NCI-H2196 (cell line): ENCODE measurements around the gene DMRTC2.

Source experiments
- DNase-seq: peaks from one replicate; lab custom pipeline; 2025; ENCODE audit not compliant: unreplicated experiment; lab: John Stamatoyannopoulos, UW

Gene DMRTC2

GRCh38 chr19:41845051-41845590, 279 bp downstream of the DMRTC2 start:
- no peak for DNase-seq

DNA sequence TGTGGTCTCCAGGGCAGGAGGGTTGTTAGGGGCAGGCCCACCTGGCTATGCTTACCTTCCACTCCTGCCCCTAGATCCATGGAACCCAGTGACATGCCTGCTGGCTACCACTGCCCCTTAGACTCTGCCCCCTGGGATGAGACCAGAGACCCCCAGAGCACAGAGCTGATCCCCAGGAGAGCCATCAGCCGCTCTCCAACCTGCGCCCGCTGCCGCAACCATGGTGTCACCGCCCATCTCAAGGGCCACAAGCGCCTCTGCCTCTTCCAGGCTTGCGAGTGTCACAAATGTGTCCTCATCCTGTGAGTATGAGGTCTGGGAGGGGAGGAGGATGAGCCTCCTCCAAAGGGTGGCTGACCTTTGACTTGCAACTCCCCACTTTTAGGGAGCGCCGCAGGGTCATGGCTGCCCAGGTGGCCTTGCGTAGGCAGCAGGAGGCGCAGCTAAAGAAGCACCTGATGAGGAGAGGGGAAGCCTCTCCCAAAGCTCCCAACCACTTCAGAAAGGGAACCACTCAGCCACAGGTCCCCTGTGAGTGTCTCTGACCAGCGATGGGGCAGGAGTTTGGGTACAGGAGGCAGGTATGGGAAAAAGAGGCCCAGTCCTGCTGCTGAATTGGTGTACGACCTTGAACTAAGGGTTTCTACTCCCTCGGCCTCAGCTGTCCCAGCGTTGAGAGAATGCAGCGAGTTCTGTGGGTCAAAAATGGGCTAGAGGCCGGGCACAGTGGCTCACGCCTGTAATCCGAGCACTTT, 2.7 kb downstream of the DMRTC2 start:
- no peak for DNase-seq

DNA sequence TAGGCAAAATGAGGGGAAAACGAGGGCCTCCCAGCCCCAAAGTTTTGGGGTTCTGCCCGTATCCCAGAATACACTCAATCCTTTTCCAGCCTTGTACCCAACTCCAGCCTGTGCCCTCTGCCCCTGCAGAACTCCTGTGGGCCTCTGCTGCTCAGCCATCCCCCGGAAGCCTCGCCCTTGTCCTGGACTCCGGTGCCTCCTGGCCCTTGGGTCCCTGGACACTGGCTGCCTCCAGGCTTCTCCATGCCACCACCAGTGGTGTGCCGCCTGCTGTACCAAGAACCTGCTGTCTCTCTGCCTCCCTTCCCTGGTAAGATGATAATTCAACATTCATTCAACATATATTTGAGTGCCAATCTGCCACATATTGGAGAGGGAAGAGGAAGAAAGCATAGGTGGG, 3.8 kb downstream of the DMRTC2 start:
- DNase-seq, result no peak

- DNase-seq, result no peak
Observed at GRCh38 chr19:41849067-41849466, 4.2 kb downstream of the DMRTC2 start.

DNA sequence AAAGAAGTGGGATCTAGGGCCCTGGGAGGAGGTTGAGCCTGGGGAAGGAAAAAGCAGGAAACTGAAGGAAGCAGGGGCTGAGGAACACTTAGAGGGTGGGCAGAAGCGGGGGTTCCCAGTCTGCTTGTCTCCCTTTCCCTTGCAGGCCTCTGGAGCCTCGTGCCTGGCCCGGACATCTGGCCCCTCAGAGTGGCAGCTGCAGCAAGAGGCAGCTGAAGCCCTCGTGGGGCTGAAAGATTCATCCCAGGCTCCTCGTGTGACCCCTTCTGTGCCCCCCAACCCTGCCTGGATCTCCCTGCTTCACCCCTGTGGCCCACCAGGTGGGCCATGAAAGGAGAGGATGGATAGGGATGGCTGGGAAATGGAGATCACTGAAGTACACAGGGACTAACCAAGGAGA, 5.5 kb downstream of the DMRTC2 start:
- no peak for DNase-seq

GRCh38 chr19:41851456-41851855, 6.6 kb downstream of the DMRTC2 start:
- no peak for DNase-seq

DNA sequence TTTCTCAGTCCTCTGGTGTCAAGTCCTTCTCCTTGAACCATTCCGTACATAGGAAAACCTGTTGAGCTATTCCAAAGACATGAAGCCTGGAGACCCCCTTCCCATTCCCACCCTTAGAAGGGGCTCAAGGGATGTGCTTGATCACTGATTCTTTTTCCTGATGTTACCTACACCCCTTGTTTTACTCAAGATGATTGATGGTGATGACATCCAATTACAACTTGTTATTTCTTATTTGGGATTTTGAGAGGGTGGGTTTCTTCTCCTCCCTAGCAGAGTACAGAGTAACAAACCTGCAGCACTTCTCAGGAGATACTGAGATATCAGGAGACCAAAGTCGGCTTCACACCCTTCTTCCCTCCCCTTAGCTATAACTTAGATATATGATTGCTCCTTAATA, 8.5 kb downstream of the DMRTC2 start:
- DNase-seq, result no peak

- DNase-seq, result no peak
Observed at GRCh38 chr19:41853768-41854167, 8.9 kb downstream of the DMRTC2 start.

- DNase-seq, result no peak
Observed at GRCh38 chr19:41859213-41859617, 14.4 kb downstream of the DMRTC2 start.

DNA sequence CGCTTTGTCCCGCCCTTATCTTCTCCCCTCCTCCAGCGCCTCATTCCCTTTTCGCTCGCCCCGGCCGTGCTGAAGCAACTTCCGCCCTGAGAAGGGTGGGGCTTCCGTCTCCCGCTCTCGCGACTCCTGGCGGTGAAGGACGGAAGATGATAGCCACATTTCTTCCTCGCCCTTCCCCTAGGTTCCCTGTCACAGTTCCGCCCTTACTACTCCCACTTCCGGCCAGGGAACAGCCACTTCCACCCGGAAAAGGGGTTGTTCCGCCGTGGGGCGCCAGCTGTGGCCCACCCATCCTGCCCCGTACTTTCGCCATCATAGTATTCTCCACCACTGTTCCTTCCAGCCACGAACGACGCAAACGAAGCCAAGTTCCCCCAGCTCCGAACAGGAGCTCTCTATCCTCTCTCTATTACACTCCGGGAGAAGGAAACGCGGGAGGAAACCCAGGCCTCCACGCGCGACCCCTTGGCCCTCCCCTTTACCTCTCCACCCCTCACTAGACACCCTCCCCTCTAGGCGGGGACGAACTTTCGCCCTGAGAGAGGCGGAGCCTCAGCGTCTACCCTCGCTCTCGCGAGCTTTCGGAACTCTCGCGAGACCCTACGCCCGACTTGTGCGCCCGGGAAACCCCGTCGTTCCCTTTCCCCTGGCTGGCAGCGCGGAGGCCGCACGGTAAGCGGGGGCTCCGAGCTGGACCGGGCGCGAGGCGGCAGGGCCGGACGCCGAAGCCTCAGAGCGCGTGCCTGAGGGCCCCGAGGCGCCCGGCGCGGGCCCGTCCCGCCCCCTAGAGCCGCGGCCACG, 15.0 kb downstream of the DMRTC2 start, which contains the start of gene RPS19:
Gene RPS19, plus strand, starts transcription at position 638 of the 801 bp plus-strand sequence. CDS start 520 bp downstream, outside the sequence.
- DNase-seq, result peak; percentile 99

DNA sequence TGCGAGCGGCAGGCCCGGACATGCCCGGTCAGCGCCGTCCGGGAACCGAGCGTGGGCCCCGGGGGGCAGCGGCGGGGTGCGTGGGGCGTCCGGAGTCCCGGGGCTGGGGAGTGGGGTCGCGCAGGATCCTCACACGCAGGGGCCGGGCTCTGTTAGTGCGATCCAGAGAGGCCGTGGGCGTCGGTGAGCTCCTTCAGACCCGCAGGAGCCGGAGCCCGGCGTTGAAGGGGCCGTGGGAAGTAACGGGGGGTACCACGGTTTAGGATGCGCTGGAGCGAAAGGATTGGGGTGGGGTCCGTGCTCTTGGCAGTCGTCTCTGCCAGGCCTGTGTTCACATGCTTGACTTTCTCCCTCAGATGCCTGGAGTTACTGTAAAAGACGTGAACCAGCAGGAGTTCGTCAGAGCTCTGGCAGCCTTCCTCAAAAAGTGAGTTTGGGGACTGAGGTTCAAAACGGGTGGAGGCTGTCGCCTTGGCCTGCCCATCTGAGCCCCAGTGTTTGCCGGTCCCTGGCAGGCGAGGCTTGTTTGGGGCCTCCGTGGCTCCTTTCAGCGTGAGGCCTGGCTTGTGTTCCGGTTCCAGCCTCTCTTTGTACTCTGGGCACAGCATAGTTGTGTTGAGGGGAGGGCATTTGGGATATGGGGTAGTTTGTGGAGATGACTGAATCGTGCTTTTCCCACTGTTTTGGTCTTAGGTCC, 15.7 kb downstream of the DMRTC2 start:
- DNase-seq, result no peak

DNA sequence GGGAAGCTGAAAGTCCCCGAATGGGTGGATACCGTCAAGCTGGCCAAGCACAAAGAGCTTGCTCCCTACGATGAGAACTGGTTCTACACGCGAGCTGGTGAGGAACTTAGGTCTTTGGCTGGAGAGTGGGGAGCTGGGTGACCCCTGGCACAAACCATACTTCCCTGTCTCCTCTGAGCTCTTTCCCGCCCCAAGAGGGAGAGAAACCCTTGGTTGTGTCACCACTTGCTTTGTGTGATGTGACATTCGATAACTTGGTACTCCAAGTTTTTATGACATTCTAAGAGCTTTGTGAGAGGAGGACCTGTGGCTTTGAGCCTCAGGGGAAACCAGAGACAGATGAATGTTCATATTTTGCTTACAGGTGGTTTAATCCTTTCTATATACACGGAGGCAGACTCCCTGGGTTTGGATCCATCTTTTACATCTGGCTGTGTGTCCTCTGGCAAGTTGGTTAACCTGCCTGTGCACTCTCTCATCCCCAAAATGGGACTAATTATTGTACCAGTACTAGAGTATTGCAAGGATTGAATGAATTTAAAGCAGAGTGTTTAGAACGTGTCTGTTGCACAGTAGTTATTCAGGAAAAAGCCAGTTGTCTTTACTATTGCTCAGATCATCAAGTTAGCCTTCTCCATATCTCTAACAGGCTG, 16.4 kb downstream of the DMRTC2 start:
- no peak for DNase-seq

- no peak for DNase-seq
Observed at GRCh38 chr19:41861846-41862245, 17.0 kb downstream of the DMRTC2 start.

- no peak for DNase-seq
Observed at GRCh38 chr19:41862445-41862986, 17.7 kb downstream of the DMRTC2 start.

- DNase-seq, result no peak
Observed at GRCh38 chr19:41863209-41863931, 18.5 kb downstream of the DMRTC2 start.

- no peak for DNase-seq
Observed at GRCh38 chr19:41864374-41864773, 19.5 kb downstream of the DMRTC2 start.

- DNase-seq, result peak; percentile 43
Observed at GRCh38 chr19:41866284-41866683, 21.4 kb downstream of the DMRTC2 start.

DNA sequence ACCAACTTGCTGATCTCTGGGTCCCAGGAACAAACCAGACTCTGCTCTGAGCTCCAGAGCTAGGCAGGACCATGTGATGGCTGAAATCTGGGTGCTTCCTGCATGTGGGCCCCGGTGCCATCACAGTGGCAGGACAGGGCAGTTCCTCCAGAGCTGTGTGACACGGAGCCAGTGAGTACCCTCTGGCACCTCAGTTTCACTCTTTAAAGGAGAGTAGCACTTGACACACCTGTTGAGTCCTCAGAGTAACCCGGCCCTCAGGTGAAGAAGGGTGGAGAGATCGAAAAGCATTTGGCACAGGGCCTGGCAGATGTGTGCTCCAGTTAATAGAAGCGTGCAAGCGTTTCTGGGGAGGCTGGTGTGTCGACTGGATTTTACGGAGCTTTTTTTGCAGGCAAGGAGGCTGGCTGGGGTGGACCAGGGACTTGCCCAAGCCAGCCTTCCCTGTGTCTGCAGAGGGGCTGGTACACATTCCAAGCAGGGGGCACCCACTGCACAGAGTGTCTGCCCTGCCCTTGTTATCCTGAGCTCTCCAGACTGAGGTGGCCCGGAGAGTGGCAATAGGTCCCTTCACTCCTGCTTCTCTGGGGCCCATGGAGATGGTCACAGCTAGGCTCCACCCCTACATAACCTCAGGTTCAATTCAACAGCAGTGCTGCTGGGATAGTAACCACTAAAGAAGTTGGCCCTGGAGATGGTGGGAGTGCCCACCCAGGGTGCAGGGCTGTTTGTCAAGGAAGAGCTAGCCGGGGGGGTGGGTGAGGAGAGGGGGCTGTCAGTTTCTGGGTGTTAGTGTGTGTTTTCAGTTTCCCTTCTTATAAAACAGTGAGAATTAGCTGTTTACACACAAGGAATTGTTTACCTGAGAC, 23.5 kb downstream of the DMRTC2 start:
- no peak for DNase-seq

GRCh38 chr19:41868989-41869300, 24.1 kb downstream of the DMRTC2 start:
- no peak for DNase-seq
